ENCODE results near the gene HNRNPK. TPM values are rescaled to one million over a fixed set of nuclear protein-coding genes. Genes with fewer than 3 reads are reported as not detected.

Gene HNRNPK
- total RNA-seq, 2 experiments from 2014 or later, result 656 to 688 TPM

GRCh38 chr9:84007662-84008061 lies 27.6 kb upstream of the HNRNPK start:
- H3K9me3 Mint-ChIP-seq, result no peaks in the 10 kb centered on the region
- intact Hi-C loops (cut with DNase I, micrococcal nuclease), result no loop called here

GRCh38 chr9:84003246-84003645 lies 23.2 kb upstream of the HNRNPK start:
- CTCF ChIA-PET, result no interaction called here
- Histone ChIP-seq H3K27me3 (ENCODE audit: control insufficient read depth in 1 of 2, insufficient read depth in 2 of 2, low read length in 2 of 2) (no peaks in the 10 kb centered on the region), H3K27ac (ENCODE audit: low read depth in 1 of 2, low read length in 2 of 2) (no peak overlapping the region), H3K4me3 (ENCODE audit: low read length) (no peak overlapping the region), H3K9me3 (ENCODE audit: control insufficient read depth in 1 of 2, insufficient read depth in 1 of 2, low read length in 2 of 2) (no peaks in the 10 kb centered on the region), H3K4me1 (ENCODE audit: insufficient read depth, low read length) (no peaks in the 10 kb centered on the region), H3K36me3 (ENCODE audit: insufficient read depth, low read length) (peaks cover 5% of the 10 kb centered on the region)
- intact Hi-C loops (cut with DNase I, micrococcal nuclease), result no loop called here
- Mint-ChIP-seq H3K4me3 (no peak overlapping the region), H3K27ac (no peak overlapping the region), H3K9me3 (no peaks in the 10 kb centered on the region), H3K4me1 (ENCODE audit: low read depth) (peaks cover 17% of the 10 kb centered on the region), H3K27me3 (no peaks in the 10 kb centered on the region), H3K36me3 (ENCODE audit: low read depth) (peaks cover 10% of the 10 kb centered on the region)
- POLR2A ChIA-PET, result interaction anchor here (1.8 kb wide), 1 partner anchor 23 kb away, joined by 12 read pairs; the partner anchor contains the start of genes HNRNPK and RMI1
- ATAC-seq (ENCODE audit: poor library complexity) (no peak), DNase-seq (no peak)
- TF ChIP-seq, protein P1, sequence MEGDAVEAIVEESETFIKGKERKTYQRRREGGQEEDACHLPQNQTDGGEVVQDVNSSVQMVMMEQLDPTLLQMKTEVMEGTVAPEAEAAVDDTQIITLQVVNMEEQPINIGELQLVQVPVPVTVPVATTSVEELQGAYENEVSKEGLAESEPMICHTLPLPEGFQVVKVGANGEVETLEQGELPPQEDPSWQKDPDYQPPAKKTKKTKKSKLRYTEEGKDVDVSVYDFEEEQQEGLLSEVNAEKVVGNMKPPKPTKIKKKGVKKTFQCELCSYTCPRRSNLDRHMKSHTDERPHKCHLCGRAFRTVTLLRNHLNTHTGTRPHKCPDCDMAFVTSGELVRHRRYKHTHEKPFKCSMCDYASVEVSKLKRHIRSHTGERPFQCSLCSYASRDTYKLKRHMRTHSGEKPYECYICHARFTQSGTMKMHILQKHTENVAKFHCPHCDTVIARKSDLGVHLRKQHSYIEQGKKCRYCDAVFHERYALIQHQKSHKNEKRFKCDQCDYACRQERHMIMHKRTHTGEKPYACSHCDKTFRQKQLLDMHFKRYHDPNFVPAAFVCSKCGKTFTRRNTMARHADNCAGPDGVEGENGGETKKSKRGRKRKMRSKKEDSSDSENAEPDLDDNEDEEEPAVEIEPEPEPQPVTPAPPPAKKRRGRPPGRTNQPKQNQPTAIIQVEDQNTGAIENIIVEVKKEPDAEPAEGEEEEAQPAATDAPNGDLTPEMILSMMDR (IDR thresholded peaks at IDR 0.05), result no peak

More at GRCh38 chr9:84007662-84008061, 27.6 kb upstream of the HNRNPK start:
- DNase-seq (no peak), ATAC-seq (ENCODE audit: poor library complexity) (no peak)
- no peak overlapping the region for H3K4me3 ChIP-seq (ENCODE audit: low read length)
- H3K27ac Mint-ChIP-seq, result no peak overlapping the region
- no peak overlapping the region for H3K27ac ChIP-seq (ENCODE audit: low read depth in 1 of 2, low read length in 2 of 2)
- no peaks in the 10 kb centered on the region for H3K9me3 ChIP-seq (ENCODE audit: control insufficient read depth in 1 of 2, insufficient read depth in 1 of 2, low read length in 2 of 2)
- H3K4me1 Mint-ChIP-seq (ENCODE audit: low read depth), result no peaks in the 10 kb centered on the region
- no peaks in the 10 kb centered on the region for H3K27me3 Mint-ChIP-seq
- no peaks in the 10 kb centered on the region for H3K4me1 ChIP-seq (ENCODE audit: insufficient read depth, low read length)
- CTCF ChIA-PET, result no interaction called here
- no peaks in the 10 kb centered on the region for H3K36me3 Mint-ChIP-seq (ENCODE audit: low read depth)
- H3K27me3 ChIP-seq (ENCODE audit: control insufficient read depth in 1 of 2, insufficient read depth in 2 of 2, low read length in 2 of 2), result no peaks in the 10 kb centered on the region
- POLR2A ChIA-PET, result interaction anchor here (0.9 to 1.2 kb wide), 2 partner anchors 24 to 28 kb away, joined by 3 read pairs; partner anchors contain the start of gene HNRNPK
- TF ChIP-seq, protein P1 (IDR thresholded peaks at IDR 0.05), result no peak
- H3K4me3 Mint-ChIP-seq, result no peak overlapping the region
- H3K36me3 ChIP-seq (ENCODE audit: insufficient read depth, low read length), result no peaks in the 10 kb centered on the region

DNA sequence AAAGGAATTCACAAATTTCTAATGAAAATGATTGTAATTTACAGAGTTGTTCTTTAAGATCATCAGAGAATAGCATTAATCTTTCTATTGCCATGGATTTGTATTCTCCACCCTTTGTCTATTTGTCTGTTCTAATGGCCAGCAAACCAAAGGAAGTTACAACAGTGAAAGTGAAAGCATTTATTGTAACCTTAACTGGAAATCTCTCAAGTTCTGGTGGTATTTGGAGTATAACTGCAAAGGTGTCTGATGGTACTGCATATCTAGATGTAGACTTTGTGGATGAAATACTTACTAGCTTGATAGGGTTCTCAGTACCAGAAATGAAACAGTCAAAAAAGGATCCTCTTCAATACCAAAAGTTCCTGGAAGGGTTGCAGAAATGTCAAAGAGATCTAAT lies 22.3 kb upstream of the HNRNPK start:
- TF ChIP-seq, protein P1 (IDR thresholded peaks at IDR 0.05), result no peak
- H3K27ac Mint-ChIP-seq, result no peak overlapping the region

More for the DNA sequence above, 22.3 kb upstream of the HNRNPK start:
- POLR2A ChIA-PET, result interaction anchor here (0.6 to 1.8 kb wide), 2 partner anchors 22 to 55 kb away, joined by 3 to 12 read pairs; partner anchors contain the start of genes HNRNPK and RMI1
- Histone ChIP-seq H3K36me3 (ENCODE audit: insufficient read depth, low read length) (peaks cover 5% of the 10 kb centered on the region), H3K4me1 (ENCODE audit: insufficient read depth, low read length) (no peaks in the 10 kb centered on the region), H3K9me3 (ENCODE audit: control insufficient read depth in 1 of 2, insufficient read depth in 1 of 2, low read length in 2 of 2) (no peaks in the 10 kb centered on the region), H3K27me3 (ENCODE audit: control insufficient read depth in 1 of 2, insufficient read depth in 2 of 2, low read length in 2 of 2) (no peaks in the 10 kb centered on the region), H3K4me3 (ENCODE audit: low read length) (no peak overlapping the region), H3K27ac (ENCODE audit: low read depth in 1 of 2, low read length in 2 of 2) (no peak overlapping the region)
- ATAC-seq (ENCODE audit: poor library complexity), result no peak
- CTCF ChIA-PET, result no interaction called here
- Mint-ChIP-seq H3K36me3 (ENCODE audit: low read depth) (peaks cover 10% of the 10 kb centered on the region), H3K27me3 (no peaks in the 10 kb centered on the region), H3K4me1 (ENCODE audit: low read depth) (peaks cover 17% of the 10 kb centered on the region), H3K4me3 (no peak overlapping the region), H3K9me3 (no peaks in the 10 kb centered on the region)
- DNase-seq, result peak in 2 of 14 experiments; percentile 11 to 54
- intact Hi-C loops (cut with DNase I, micrococcal nuclease), result no loop called here

Data from CD4-positive, alpha-beta T cell (primary cell).